ENCODE measurements around the gene BPIFB1.

BPIFB1 gene

GRCh38 chr20:33291830-33292355 is 8.9 kb downstream of the BPIFB1 start:
- H3K4me1 ChIP-seq, result no peaks in the 10 kb centered on the region
- H3K4me3 ChIP-seq (ENCODE audit: low read depth, low read length), result no peak overlapping the region
- TF ChIP-seq, protein P1, sequence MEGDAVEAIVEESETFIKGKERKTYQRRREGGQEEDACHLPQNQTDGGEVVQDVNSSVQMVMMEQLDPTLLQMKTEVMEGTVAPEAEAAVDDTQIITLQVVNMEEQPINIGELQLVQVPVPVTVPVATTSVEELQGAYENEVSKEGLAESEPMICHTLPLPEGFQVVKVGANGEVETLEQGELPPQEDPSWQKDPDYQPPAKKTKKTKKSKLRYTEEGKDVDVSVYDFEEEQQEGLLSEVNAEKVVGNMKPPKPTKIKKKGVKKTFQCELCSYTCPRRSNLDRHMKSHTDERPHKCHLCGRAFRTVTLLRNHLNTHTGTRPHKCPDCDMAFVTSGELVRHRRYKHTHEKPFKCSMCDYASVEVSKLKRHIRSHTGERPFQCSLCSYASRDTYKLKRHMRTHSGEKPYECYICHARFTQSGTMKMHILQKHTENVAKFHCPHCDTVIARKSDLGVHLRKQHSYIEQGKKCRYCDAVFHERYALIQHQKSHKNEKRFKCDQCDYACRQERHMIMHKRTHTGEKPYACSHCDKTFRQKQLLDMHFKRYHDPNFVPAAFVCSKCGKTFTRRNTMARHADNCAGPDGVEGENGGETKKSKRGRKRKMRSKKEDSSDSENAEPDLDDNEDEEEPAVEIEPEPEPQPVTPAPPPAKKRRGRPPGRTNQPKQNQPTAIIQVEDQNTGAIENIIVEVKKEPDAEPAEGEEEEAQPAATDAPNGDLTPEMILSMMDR (IDR thresholded peaks at IDR 0.05; ENCODE audit: low read depth, low read length), result peak; percentile 100
- H3K27me3 ChIP-seq, result peaks cover 31% of the 10 kb centered on the region
- H3K9me3 ChIP-seq, result no peaks in the 10 kb centered on the region
- no peaks in the 10 kb centered on the region for H3K36me3 ChIP-seq
- DNase-seq, result peak; percentile 74

GRCh38 chr20:33296206-33296605 is 13.2 kb downstream of the BPIFB1 start:
- Histone ChIP-seq H3K4me1 (no peaks in the 10 kb centered on the region), H3K27me3 (peaks cover 45% of the 10 kb centered on the region), H3K4me3 (ENCODE audit: low read depth, low read length) (no peak overlapping the region), H3K9me3 (no peaks in the 10 kb centered on the region), H3K36me3 (no peaks in the 10 kb centered on the region)
- no peak for DNase-seq
- TF ChIP-seq, protein P1 (IDR thresholded peaks at IDR 0.05; ENCODE audit: low read depth, low read length), result no peak

GRCh38 chr20:33298391-33298790 is 15.4 kb downstream of the BPIFB1 start:
- Histone ChIP-seq H3K9me3 (no peaks in the 10 kb centered on the region), H3K4me1 (no peaks in the 10 kb centered on the region), H3K4me3 (ENCODE audit: low read depth, low read length) (no peak overlapping the region), H3K27me3 (peaks cover 36% of the 10 kb centered on the region), H3K36me3 (no peaks in the 10 kb centered on the region)
- DNase-seq, result no peak
- TF ChIP-seq, protein P1 (IDR thresholded peaks at IDR 0.05; ENCODE audit: low read depth, low read length), result no peak

DNA sequence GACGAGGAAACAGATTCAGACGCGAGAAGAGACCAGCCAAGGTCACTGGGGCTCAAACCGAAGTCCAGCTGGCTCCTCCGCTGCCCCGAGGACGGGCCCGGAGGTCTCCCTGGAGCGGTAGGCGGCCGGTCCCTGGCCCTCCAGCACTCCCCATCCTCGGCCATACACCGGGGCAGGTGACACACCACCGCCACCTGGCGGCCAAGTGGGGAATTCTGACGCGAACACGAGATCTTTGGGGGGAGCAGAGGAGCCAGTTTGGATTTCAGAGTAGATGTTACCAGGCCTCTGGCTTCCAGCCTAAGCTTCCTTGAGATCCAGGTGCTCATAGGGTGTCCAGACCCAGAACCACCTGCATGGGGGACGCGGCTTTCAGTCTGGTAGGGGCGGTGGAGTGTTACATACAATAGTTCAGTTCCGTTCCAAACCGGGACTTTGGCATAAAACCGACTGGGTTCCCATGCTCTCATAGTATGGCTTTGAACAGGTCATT is 16.1 kb downstream of the BPIFB1 start:
- TF ChIP-seq, protein P1 (IDR thresholded peaks at IDR 0.05; ENCODE audit: low read depth, low read length), result peak; percentile 96
- DNase-seq, result peak; percentile 81
- no peaks in the 10 kb centered on the region for H3K36me3 ChIP-seq
- peak overlapping the region; percentile 30; the same call in 1 of the 2 replicates for H3K4me3 ChIP-seq (ENCODE audit: low read depth, low read length)
- no peaks in the 10 kb centered on the region for H3K4me1 ChIP-seq
- peaks cover 30% of the 10 kb centered on the region for H3K27me3 ChIP-seq
- H3K9me3 ChIP-seq, result no peaks in the 10 kb centered on the region

DNA sequence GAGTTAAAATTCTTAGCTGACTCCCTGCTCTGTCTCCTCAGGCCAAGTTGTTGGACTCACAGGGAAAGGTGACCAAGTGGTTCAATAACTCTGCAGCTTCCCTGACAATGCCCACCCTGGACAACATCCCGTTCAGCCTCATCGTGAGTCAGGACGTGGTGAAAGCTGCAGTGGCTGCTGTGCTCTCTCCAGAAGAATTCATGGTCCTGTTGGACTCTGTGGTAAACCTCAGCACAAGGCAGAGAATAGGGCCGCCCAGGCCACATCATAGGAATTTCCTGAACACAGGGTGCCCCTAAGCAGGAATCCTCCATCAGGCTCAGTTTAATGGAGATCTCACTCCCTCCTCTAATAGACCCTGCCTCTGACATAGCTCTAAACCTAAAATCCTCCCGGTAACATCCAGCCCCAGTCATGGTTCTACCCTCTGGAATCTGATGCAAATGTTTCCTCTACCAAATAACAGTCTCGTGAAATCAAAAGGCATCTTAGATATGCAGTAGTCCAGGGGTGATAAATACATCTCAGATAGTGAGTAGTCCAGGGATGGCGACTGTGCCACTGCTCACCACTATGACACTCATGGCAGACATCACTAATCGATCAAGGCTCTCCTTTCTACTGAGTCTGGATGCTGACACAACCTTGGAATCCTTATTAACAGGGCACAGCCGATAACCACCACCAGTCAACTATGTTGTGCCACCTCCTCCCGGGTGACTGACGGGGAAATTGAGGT is 18.3 kb downstream of the BPIFB1 start:
- DNase-seq, result no peak
- Histone ChIP-seq H3K36me3 (no peaks in the 10 kb centered on the region), H3K4me3 (ENCODE audit: low read depth, low read length) (no peak overlapping the region), H3K27me3 (peaks cover 20% of the 10 kb centered on the region), H3K9me3 (no peaks in the 10 kb centered on the region), H3K4me1 (no peaks in the 10 kb centered on the region)
- TF ChIP-seq, protein P1 (IDR thresholded peaks at IDR 0.05; ENCODE audit: low read depth, low read length), result no peak

DNA sequence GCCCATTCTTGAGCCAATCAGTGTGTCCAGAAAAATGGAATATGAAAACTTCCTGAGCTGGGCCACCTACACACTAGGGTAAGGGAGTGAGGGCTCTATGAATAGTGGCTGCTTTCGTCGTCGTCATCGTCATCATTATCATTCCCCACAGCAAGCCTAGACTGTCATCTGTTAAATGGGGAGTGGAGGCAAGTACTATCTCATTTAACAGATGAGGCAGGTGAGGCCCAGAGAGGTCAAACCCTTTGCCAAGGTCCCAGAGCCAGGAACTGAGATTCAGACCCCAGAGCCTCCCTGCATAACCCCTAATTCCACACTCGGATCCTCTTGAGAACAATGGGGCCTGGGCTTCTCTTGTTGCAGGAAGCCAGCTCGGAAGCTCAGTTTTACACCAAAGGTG is 20.6 kb downstream of the BPIFB1 start:
- TF ChIP-seq, protein P1 (IDR thresholded peaks at IDR 0.05; ENCODE audit: low read depth, low read length), result no peak
- Histone ChIP-seq H3K4me1 (no peaks in the 10 kb centered on the region), H3K9me3 (no peaks in the 10 kb centered on the region), H3K36me3 (no peaks in the 10 kb centered on the region), H3K4me3 (ENCODE audit: low read depth, low read length) (no peak overlapping the region), H3K27me3 (no peaks in the 10 kb centered on the region; the same call in 1 of the 2 replicates)
- DNase-seq, result no peak

Data from BE2C (cell line).